HG02588 (cell line): Measurements from ENCODE around the gene CALHM1.
A peak's percentile ranks its signal among the peaks of the same experiment; 100 is the strongest.
"Not testable (repeated sequence)": the region's sequence is repeated elsewhere in the genome, so short reads cannot be mapped to it uniquely, and the experiment has no call there.

Source experiments
- ATAC-seq: cut with Tn5 transposase; IDR thresholded peaks from one replicate; pipeline ENCODE4 v1.9.1; 2021; ENCODE audit warnings: mild to moderate bottlenecking, moderate library complexity; ENCODE audit not compliant: unreplicated experiment

The CALHM1 gene

DNA sequence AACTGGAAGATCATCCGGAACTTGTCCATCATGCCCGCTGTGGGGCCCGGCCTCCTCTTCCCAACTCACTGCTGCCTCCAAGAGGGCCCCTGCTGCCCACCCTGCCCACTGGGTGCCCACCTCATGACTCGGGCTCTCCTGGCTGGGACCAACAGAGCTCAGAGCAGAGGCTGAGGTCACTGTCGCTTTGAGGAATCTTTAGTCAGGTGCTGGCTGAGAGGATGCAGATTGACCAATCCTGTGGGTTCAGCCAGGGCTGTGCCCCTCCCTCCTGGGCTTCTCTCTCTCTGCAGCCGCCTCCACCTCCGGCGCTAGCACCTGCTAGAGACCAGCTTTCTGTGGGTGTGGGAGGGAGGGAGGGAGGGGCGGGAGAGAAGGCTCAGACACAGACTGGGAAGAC, at the start of gene CALHM1:
CALHM1 (minus strand) TSS at position 181 of the 400 bp plus-strand sequence; CDS start at position 32, 149 bp downstream.
- ATAC-seq: peak; percentile 70

GRCh38 chr10:103507235-103508191, 48.8 kb upstream of the CALHM1 start:
- no peak for ATAC-seq

DNA sequence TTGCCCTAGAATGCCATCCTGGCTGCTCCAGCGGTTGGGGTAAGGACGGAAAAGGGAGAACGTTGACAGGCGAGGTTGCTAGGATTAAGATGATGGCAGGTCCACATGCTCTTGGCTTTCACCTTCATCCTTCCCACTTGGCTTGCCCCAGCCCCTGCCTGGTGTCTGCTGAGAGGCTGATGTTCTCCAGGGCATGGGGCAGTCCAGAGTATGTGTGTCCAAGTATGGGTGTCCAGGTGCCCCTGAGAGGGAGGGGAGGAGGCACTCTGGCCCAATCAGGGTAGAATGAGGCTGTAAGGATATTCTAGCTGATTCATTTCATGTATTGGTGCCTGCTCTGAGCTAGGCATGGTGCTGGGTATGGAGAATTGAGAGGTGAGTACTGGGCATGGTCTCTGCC, 47.4 kb upstream of the CALHM1 start:
- ATAC-seq: no peak

DNA sequence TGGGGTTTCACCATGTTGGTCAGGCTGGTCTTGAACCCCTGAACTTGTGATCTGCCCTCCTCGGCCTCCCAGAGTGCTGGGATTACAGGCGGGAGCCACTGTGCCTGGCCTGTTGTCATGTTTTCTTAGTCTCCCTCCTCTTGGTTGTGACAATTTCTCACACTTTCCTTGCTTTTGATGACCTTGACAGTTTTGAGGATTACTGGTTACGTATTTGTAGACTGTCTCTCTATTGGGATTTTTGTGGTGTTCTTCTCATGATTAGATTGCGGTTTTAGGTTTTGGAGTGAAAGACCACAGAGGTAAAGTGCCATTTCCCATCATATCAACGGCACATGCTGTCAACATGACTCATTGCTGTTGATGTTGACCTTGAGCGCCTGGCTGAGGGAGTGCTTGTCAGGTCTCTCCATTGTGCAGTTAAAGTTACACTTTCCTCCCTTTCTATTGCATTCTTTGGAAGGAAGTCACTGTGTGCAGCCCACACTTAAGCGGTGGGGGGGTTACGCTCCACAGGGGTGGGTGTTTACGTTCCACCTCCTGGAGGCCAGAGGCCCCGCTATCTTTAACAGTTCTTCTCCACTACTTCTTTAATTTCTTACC, 45.6 kb upstream of the CALHM1 start:
- ATAC-seq: no peak

DNA sequence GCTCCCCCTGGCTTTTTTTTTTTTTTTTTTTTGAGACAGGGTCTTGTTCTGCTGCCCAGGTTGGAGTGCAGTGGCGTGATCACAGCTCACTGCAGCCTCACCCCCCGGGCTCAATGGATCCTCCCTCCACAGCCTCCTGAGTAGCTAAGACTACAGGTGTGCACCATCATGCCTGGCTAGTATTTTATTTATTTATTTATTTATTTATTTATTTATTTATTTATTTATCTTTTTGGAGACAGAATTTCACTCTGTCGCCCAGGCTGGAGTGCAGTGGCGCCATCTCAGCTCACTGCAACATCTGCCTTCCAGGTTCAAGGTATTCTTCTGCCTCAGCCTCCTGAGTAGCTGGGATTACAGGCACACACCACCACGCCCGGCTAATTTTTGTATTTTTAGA, 45.1 kb upstream of the CALHM1 start:
- ATAC-seq: not testable (repeated sequence)

- ATAC-seq: no peak
Observed at GRCh38 chr10:103502849-103503660, 44.4 kb upstream of the CALHM1 start.

DNA sequence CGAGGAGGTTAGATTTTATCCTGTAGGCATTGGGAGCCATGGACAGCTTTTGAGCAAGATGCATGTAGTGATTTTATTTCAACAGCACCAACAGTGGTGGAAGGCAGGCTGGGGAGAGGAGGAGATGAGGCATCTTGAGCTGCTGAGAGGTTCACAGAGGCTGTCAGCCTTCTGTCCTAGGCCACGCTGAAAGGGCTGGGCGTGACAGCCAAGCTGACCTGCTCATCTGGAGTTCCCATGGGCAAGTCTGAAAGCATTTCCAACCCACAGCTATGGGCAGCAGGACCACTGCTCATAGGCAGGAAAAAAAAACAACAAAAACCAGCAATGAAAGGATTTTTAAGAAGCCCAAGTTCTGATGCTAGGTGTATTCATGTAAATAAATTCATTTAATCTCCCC, 42.5 kb upstream of the CALHM1 start:
- ATAC-seq: no peak

- ATAC-seq: no peak
Observed at GRCh38 chr10:103500481-103500880, 41.8 kb upstream of the CALHM1 start.

DNA sequence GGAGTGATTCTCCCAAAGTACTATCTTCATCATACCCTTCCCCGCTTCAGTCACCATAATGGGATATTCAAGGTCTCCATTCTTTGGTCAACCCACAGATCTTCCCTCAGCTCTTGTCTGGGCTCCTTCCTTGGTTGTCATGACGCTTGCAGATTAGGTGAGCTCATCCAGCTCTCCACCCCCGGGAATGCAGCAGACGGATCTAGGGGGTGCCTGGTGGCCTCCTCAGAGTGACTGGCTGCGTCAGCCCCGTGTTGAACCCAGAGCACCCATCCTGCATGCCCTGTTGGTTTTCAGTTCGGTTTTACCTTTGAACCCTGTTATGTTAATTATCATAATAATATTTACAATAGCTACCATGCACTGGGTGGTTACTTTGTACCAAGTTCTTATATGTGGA, 41.2 kb upstream of the CALHM1 start:
- no peak for ATAC-seq

- no peak for ATAC-seq
Observed at GRCh38 chr10:103498936-103499638, 40.4 kb upstream of the CALHM1 start.

- no peak for ATAC-seq
Observed at GRCh38 chr10:103497161-103497915, 38.6 kb upstream of the CALHM1 start.

GRCh38 chr10:103495321-103495720, 36.6 kb upstream of the CALHM1 start:
- ATAC-seq: no peak

DNA sequence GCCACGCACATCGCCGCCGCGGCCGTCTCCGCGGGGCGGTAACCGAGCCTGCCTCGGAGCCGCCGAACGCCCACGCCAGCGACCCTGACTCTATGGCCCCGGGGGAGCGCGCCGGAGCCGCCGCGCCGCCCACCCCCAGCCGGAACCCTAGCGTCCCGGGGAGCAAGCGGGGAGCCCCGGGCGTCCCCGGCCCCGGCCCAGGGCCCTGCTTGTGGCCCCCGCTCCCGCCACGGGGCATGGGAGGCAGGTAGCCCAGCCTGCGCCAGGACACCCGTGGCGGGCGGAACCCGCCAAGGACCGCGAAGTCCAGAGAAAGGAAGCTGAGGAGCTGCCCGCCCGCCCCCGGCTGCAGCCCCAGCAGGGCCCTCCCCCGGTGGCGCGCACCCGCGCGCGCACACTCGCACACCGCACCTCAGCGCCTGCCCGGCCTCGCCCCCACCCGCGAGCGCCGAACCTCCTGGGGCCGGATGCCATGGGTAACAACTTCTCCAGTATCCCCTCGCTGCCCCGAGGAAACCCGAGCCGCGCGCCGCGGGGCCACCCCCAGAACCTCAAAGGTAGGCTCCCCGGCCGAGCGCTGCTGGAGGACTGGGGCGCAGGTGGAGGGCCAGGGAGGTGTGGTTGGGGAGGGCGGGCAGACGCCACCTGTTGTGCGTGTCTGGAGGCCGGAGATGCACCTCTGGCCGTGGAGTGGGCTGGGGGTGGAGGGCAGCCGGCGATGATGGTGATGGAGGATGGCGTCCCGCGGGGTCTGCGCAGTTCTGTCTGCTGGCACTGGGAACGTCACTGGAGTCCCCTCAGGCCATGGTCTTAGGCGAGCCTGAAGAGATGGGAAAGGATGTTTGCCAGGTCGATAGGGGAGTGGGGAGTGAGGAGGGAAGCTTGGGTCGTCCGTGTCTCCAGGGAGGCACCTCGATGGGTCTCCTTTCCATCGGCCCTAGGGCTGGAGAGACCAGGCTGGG, 35.5 kb upstream of the CALHM1 start:
- ATAC-seq: no peak

- no peak for ATAC-seq
Observed at GRCh38 chr10:103493362-103493915, 34.7 kb upstream of the CALHM1 start, which contains the start of gene NEURL1. Gene NEURL1, plus strand, starts transcription at chr10:103493705. Its CDS starts 683 bp downstream, at chr10:103494388.

- ATAC-seq: no peak
Observed at GRCh38 chr10:103492655-103493261, 34.1 kb upstream of the CALHM1 start.

- no peak for ATAC-seq
Observed at GRCh38 chr10:103491729-103492364, 33.1 kb upstream of the CALHM1 start.

DNA sequence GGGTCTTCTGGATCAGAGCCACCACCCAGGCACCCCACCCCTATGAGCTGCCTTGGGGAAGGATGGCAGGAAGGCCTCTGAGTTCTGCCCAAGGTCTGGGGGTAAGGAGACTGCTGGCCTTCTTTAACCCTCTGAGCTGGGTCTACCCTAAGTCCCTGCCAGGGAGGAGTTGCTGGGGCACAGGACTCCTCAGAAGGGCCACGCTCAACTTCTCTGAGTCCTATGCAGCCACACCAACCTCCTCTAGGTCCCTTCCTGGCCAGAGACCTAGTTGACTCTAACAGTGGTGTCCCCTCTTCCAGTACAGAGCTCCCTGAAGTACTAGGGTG, 32.2 kb upstream of the CALHM1 start:
- ATAC-seq: peak; percentile 17

DNA sequence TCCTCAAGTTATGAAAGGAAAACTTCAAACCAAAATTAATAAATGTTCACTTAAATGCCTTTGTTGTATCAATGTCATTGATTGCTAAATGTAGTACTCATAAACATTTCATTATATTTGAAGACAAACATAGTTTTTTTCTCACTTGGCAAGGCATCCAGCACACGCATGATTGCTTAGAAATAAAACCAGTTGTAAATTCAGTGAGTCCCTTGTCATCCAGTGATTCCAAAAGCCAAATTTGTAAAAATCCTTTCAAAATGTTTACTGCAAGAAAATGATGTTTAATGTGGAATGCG, 28.7 kb upstream of the CALHM1 start:
- no peak for ATAC-seq
